WTC11 (cell line): ENCODE results near the gene FLT4. TPM values are rescaled to one million over a fixed set of nuclear protein-coding genes. Genes with fewer than 3 reads are reported as not detected.

Source experiments
- ATAC-seq: fragments of 200-7000 bp; cut with Tn5 transposase; 2 replicates; pipeline ENCODE4 v1.10.0; 2021; ENCODE audit warnings: mild to moderate bottlenecking, moderate library complexity
- CTCF ChIA-PET: fragments of 300-600 bp; sonication (Branson Sonifier 250); formaldehyde crosslinking; loops from one replicate; lab custom pipeline; 2021; ENCODE audit warnings: antibody characterized with exemption; lab: Charles Lee
- POLR2A ChIA-PET: fragments of 350-600 bp; sonication (Branson Sonifier 250); formaldehyde crosslinking; loops from one replicate; lab custom pipeline; 2021; ENCODE audit warnings: antibody characterized with exemption; lab: Charles Lee
- DNase-seq: peaks from one replicate; pipeline ENCODE4 v3.0.0; 2021; ENCODE audit warnings: low spot score
- H3K27ac Mint-ChIP-seq: 2 replicates; pipeline ENCODE4 v1.8.0; 2021; ENCODE audit warnings: mixed read lengths
- H3K27me3 Mint-ChIP-seq: 2 replicates; pipeline ENCODE4 v1.8.0; 2021; ENCODE audit warnings: low read depth, mild to moderate bottlenecking, moderate library complexity, mixed read lengths
- H3K36me3 Mint-ChIP-seq: 2 replicates; pipeline ENCODE4 v1.8.0; 2021; ENCODE audit warnings: mixed read lengths
- H3K4me1 Mint-ChIP-seq: 2 replicates; pipeline ENCODE4 v1.8.0; 2022; ENCODE audit warnings: mixed read lengths
- H3K4me3 Mint-ChIP-seq: 2 replicates; pipeline ENCODE4 v1.8.0; 2021; ENCODE audit warnings: mild to moderate bottlenecking, moderate library complexity, mixed read lengths
- H3K9me3 Mint-ChIP-seq: 2 replicates; pipeline ENCODE4 v1.8.0; 2021; ENCODE audit warnings: mixed read lengths
- ESRRA ChIP-seq: sonication (generic); formaldehyde crosslinking; IDR thresholded peaks from 2 replicates; pipeline ENCODE4 v1.8.1; 2022; ENCODE audit warnings: mild to moderate bottlenecking, missing genetic modification reagents, borderline replicate concordance
- FOXJ3 ChIP-seq: sonication (generic); formaldehyde crosslinking; IDR thresholded peaks from 2 replicates; pipeline ENCODE4 v1.9.0; 2021; ENCODE audit warnings: missing genetic modification reagents, mild to moderate bottlenecking, borderline replicate concordance
- GTF2I ChIP-seq: fragments of 250-450 bp; sonication (Bioruptor Pico); conservative IDR thresholded peaks from 2 replicates; pipeline ENCODE4 v1.4.0; 2021; ENCODE audit warnings: mild to moderate bottlenecking
- HMGA2 ChIP-seq: fragments of 250-450 bp; sonication (Bioruptor Pico); IDR thresholded peaks from 2 replicates; pipeline ENCODE4 v1.4.0; 2021; ENCODE audit warnings: mild to moderate bottlenecking, moderate library complexity
- MXD4 ChIP-seq: fragments of 250-450 bp; sonication (Bioruptor Pico); IDR thresholded peaks from 2 replicates; pipeline ENCODE4 v1.8.0; 2021; ENCODE audit warnings: mild to moderate bottlenecking, moderate library complexity, borderline replicate concordance
- NFE2L1 ChIP-seq: sonication (generic); formaldehyde crosslinking; IDR thresholded peaks from 2 replicates; pipeline ENCODE4 v1.8.1; 2023; ENCODE audit warnings: missing genetic modification reagents
- NR1H2 ChIP-seq: sonication (generic); formaldehyde crosslinking; IDR thresholded peaks from 2 replicates; pipeline ENCODE4 v1.9.0; 2021; ENCODE audit warnings: mild to moderate bottlenecking, moderate library complexity, missing genetic modification reagents
- SP1 ChIP-seq: sonication (generic); formaldehyde crosslinking; conservative IDR thresholded peaks from 2 replicates; pipeline ENCODE4 v1.8.1; 2022; ENCODE audit warnings: missing genetic modification reagents
- ZNF219 ChIP-seq: sonication (generic); formaldehyde crosslinking; IDR thresholded peaks from 2 replicates; pipeline ENCODE4 v1.8.0; 2023; ENCODE audit warnings: missing genetic modification reagents, mild to moderate bottlenecking, borderline replicate concordance
- ZNF317 ChIP-seq: sonication (generic); formaldehyde crosslinking; IDR thresholded peaks from 2 replicates; pipeline ENCODE4 v1.8.1; 2023; ENCODE audit warnings: low read depth, mild to moderate bottlenecking, moderate library complexity, missing genetic modification reagents, borderline replicate concordance
- ZNF416 ChIP-seq: fragments of 250-450 bp; sonication (Bioruptor Pico); IDR thresholded peaks from 2 replicates; pipeline ENCODE4 v1.9.0; 2021; ENCODE audit warnings: mild to moderate bottlenecking, inconsistent platforms
- total RNA-seq: library from RNA; stranded (reverse); gene quantifications from 3 replicates; pipeline ENCODE4 v1.2.3, GENCODE V29; 2021
- TF ChIP-seq, protein P1 (sequence below): sonication (generic); formaldehyde crosslinking; IDR thresholded peaks from 2 replicates; pipeline ENCODE4 v1.8.1; 2022; ENCODE audit warnings: mild to moderate bottlenecking, missing genetic modification reagents, moderate library complexity, borderline replicate concordance
- TF ChIP-seq, protein P2 (sequence below): sonication (generic); formaldehyde crosslinking; IDR thresholded peaks from 2 replicates; pipeline ENCODE4 v1.8.0; 2022; ENCODE audit warnings: mild to moderate bottlenecking, missing genetic modification reagents
- TF ChIP-seq, protein P3 (sequence below): sonication (generic); formaldehyde crosslinking; IDR thresholded peaks from 2 replicates; pipeline ENCODE4 v1.8.1; 2022; ENCODE audit warnings: low read depth, missing genetic modification reagents, borderline replicate concordance
- TF ChIP-seq, protein P4 (sequence below): sonication (generic); formaldehyde crosslinking; conservative IDR thresholded peaks from 2 replicates; pipeline ENCODE4 v1.8.1; 2023; ENCODE audit warnings: mild to moderate bottlenecking, low read depth, missing genetic modification reagents, moderate library complexity
- TF ChIP-seq, protein P5 (sequence below): fragments of 250-450 bp; sonication (Bioruptor Pico); IDR thresholded peaks from 2 replicates; pipeline ENCODE4 v1.9.0; 2021; ENCODE audit warnings: mild to moderate bottlenecking, borderline replicate concordance
- TF ChIP-seq, protein P6 (sequence below): fragments of 250-450 bp; sonication (Bioruptor Pico); IDR thresholded peaks from 2 replicates; pipeline ENCODE4 v1.8.0; 2021; ENCODE audit warnings: mild to moderate bottlenecking

The FLT4 gene
- total RNA-seq, 1 experiment from 2014 or later: 12.4 TPM

DNA sequence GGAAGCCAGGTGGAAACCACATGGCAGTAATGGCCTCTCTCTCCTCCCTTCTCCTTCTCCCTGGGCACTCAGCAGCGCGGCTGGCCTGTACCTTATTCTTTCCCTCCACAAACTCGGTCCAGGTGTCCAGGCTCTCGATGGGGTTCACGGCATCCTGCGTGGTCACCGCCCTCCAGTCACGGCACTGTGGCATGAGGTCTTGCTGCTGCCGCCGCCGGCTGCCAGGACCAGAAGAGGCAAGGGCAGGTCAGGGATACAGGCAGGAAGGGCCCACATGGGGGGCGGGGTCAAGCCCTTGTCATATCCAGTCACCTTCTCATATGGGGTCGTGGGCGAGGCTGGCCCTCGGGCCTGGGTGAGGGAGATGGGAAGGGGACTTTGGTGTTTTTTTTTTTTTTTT, 25.6 kb downstream of the FLT4 start:
- Mint-ChIP-seq H3K4me1 (peaks cover 2% of the 10 kb centered on the region; the same call in 1 of the 2 replicates), H3K4me3 (no peak overlapping the region), H3K36me3 (no peaks in the 10 kb centered on the region), H3K27me3 (peaks cover 4% of the 10 kb centered on the region; the same call in 1 of the 2 replicates), H3K27ac (no peak overlapping the region), H3K9me3 (no peaks in the 10 kb centered on the region)
- CTCF ChIA-PET: interaction anchor here (0.7 to 2.2 kb wide), 4 partner anchors 9 to 21 kb away, joined by 3 to 9 read pairs (median 5); no protein-coding TSS in a partner anchor
- TF ChIP-seq SP1: no peak
- TF ChIP-seq, protein P1, sequence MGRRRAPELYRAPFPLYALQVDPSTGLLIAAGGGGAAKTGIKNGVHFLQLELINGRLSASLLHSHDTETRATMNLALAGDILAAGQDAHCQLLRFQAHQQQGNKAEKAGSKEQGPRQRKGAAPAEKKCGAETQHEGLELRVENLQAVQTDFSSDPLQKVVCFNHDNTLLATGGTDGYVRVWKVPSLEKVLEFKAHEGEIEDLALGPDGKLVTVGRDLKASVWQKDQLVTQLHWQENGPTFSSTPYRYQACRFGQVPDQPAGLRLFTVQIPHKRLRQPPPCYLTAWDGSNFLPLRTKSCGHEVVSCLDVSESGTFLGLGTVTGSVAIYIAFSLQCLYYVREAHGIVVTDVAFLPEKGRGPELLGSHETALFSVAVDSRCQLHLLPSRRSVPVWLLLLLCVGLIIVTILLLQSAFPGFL (CRISPR knock-in tag): no peak
- TF ChIP-seq ESRRA: no peak
- ATAC-seq (no peak), DNase-seq (no peak)
- POLR2A ChIA-PET: interaction anchor here (0.7 kb wide), 1 partner anchor 717 kb away, joined by 4 read pairs; no protein-coding TSS in a partner anchor

DNA sequence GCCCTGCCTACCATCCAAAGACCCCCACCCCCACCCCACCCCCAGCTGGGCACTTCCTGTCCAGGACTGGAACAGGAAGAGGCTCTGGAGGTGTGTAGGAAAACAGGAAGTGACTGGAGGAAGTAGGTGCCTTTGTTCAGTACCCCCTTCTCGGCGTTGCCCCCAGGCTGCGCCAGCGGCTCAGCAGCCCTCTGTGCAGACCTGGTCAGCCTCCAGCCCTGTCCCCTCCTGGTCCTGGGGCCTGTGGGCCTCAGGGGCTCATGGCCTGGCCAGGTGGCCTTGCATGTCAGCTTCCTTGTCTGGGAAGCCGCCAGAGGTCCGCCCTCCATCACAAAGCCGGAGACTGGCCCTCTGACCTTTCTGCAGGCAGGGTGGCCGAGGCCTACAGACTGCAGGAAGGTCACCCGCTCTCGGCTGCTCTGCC, 26.0 kb downstream of the FLT4 start:
- peaks cover 2% of the 10 kb centered on the region; the same call in 1 of the 2 replicates for H3K4me1 Mint-ChIP-seq
- ATAC-seq: no peak
- no peak for TF ChIP-seq FOXJ3 (CRISPR knock-in tag)
- no peak for TF ChIP-seq ZNF219 (CRISPR knock-in tag)
- TF ChIP-seq HMGA2: no peak
- TF ChIP-seq SP1: no peak
- TF ChIP-seq ZNF317: no peak
- TF ChIP-seq, protein P2, sequence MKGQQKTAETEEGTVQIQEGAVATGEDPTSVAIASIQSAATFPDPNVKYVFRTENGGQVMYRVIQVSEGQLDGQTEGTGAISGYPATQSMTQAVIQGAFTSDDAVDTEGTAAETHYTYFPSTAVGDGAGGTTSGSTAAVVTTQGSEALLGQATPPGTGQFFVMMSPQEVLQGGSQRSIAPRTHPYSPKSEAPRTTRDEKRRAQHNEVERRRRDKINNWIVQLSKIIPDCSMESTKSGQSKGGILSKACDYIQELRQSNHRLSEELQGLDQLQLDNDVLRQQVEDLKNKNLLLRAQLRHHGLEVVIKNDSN (CRISPR knock-in tag): no peak
- TF ChIP-seq NFE2L1 (CRISPR knock-in tag): no peak
- TF ChIP-seq, all 79 proteins: peak for 0
- no peaks in the 10 kb centered on the region for H3K36me3 Mint-ChIP-seq
- H3K4me3 Mint-ChIP-seq: no peak overlapping the region
- H3K27ac Mint-ChIP-seq: no peak overlapping the region
- peaks cover 7% of the 10 kb centered on the region for H3K27me3 Mint-ChIP-seq
- CTCF ChIA-PET: interaction anchor here (1.1 kb wide), 1 partner anchor 12 kb away, joined by 4 read pairs; no protein-coding TSS in a partner anchor
- POLR2A ChIA-PET: interaction anchor here (0.5 kb wide), 1 partner anchor 9 kb away, joined by 3 read pairs; no protein-coding TSS in a partner anchor
- DNase-seq: no peak
- no peaks in the 10 kb centered on the region for H3K9me3 Mint-ChIP-seq

DNA sequence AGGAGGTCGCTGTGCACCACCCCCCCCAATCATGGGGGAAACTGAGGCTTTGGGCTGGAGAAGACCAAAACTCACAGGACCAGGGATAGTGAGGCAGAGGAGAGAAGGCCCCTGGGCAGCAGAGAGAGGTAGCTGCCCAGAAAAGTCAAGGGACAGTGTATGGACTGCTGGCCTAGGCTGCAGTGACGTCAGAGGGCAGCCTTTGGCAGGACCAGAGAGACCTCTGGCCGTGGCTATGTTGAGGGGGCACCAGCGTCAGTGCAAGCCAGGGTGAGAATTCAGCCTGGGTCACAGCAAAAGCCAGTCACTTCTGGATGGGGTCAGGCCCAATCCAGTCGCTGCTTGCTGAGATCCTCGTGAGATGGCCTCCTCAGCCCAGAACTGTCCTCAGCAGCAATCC, 26.5 kb downstream of the FLT4 start:
- no peak overlapping the region for H3K27ac Mint-ChIP-seq
- peaks cover 10% of the 10 kb centered on the region for H3K27me3 Mint-ChIP-seq
- no peaks in the 10 kb centered on the region for H3K9me3 Mint-ChIP-seq
- ChIA-PET CTCF (interaction anchor here (1.1 kb wide), 1 partner anchor 12 kb away, joined by 4 read pairs; no protein-coding TSS in a partner anchor), POLR2A (interaction anchor here (0.5 kb wide), 1 partner anchor 8 kb away, joined by 3 read pairs; no protein-coding TSS in a partner anchor)
- DNase-seq: no peak
- no peaks in the 10 kb centered on the region for H3K36me3 Mint-ChIP-seq
- no peak overlapping the region for H3K4me3 Mint-ChIP-seq
- H3K4me1 Mint-ChIP-seq: peaks cover 2% of the 10 kb centered on the region; the same call in 1 of the 2 replicates
- ATAC-seq: no peak
- no peak for TF ChIP-seq ZNF416
- TF ChIP-seq NR1H2 (CRISPR knock-in tag): no peak
- TF ChIP-seq, protein P3, sequence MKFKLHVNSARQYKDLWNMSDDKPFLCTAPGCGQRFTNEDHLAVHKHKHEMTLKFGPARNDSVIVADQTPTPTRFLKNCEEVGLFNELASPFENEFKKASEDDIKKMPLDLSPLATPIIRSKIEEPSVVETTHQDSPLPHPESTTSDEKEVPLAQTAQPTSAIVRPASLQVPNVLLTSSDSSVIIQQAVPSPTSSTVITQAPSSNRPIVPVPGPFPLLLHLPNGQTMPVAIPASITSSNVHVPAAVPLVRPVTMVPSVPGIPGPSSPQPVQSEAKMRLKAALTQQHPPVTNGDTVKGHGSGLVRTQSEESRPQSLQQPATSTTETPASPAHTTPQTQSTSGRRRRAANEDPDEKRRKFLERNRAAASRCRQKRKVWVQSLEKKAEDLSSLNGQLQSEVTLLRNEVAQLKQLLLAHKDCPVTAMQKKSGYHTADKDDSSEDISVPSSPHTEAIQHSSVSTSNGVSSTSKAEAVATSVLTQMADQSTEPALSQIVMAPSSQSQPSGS (CRISPR knock-in tag): no peak
- no peak for TF ChIP-seq MXD4
- no peak for TF ChIP-seq GTF2I (CRISPR knock-in tag)
- TF ChIP-seq ZNF317: no peak
- TF ChIP-seq, protein P4, sequence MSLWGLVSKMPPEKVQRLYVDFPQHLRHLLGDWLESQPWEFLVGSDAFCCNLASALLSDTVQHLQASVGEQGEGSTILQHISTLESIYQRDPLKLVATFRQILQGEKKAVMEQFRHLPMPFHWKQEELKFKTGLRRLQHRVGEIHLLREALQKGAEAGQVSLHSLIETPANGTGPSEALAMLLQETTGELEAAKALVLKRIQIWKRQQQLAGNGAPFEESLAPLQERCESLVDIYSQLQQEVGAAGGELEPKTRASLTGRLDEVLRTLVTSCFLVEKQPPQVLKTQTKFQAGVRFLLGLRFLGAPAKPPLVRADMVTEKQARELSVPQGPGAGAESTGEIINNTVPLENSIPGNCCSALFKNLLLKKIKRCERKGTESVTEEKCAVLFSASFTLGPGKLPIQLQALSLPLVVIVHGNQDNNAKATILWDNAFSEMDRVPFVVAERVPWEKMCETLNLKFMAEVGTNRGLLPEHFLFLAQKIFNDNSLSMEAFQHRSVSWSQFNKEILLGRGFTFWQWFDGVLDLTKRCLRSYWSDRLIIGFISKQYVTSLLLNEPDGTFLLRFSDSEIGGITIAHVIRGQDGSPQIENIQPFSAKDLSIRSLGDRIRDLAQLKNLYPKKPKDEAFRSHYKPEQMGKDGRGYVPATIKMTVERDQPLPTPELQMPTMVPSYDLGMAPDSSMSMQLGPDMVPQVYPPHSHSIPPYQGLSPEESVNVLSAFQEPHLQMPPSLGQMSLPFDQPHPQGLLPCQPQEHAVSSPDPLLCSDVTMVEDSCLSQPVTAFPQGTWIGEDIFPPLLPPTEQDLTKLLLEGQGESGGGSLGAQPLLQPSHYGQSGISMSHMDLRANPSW (CRISPR knock-in tag): no peak
- TF ChIP-seq, protein P5, sequence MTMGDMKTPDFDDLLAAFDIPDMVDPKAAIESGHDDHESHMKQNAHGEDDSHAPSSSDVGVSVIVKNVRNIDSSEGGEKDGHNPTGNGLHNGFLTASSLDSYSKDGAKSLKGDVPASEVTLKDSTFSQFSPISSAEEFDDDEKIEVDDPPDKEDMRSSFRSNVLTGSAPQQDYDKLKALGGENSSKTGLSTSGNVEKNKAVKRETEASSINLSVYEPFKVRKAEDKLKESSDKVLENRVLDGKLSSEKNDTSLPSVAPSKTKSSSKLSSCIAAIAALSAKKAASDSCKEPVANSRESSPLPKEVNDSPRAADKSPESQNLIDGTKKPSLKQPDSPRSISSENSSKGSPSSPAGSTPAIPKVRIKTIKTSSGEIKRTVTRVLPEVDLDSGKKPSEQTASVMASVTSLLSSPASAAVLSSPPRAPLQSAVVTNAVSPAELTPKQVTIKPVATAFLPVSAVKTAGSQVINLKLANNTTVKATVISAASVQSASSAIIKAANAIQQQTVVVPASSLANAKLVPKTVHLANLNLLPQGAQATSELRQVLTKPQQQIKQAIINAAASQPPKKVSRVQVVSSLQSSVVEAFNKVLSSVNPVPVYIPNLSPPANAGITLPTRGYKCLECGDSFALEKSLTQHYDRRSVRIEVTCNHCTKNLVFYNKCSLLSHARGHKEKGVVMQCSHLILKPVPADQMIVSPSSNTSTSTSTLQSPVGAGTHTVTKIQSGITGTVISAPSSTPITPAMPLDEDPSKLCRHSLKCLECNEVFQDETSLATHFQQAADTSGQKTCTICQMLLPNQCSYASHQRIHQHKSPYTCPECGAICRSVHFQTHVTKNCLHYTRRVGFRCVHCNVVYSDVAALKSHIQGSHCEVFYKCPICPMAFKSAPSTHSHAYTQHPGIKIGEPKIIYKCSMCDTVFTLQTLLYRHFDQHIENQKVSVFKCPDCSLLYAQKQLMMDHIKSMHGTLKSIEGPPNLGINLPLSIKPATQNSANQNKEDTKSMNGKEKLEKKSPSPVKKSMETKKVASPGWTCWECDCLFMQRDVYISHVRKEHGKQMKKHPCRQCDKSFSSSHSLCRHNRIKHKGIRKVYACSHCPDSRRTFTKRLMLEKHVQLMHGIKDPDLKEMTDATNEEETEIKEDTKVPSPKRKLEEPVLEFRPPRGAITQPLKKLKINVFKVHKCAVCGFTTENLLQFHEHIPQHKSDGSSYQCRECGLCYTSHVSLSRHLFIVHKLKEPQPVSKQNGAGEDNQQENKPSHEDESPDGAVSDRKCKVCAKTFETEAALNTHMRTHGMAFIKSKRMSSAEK (CRISPR knock-in tag): no peak
- TF ChIP-seq, protein P6, sequence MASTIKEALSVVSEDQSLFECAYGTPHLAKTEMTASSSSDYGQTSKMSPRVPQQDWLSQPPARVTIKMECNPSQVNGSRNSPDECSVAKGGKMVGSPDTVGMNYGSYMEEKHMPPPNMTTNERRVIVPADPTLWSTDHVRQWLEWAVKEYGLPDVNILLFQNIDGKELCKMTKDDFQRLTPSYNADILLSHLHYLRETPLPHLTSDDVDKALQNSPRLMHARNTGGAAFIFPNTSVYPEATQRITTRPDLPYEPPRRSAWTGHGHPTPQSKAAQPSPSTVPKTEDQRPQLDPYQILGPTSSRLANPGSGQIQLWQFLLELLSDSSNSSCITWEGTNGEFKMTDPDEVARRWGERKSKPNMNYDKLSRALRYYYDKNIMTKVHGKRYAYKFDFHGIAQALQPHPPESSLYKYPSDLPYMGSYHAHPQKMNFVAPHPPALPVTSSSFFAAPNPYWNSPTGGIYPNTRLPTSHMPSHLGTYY (CRISPR knock-in tag): no peak
